Putamen (tissue), 1 donor: Measurements from ENCODE around the gene FAM174C.
"Not testable (repeated sequence)": the region's sequence is repeated elsewhere in the genome, so short reads cannot be mapped to it uniquely, and the experiment has no call there.

Experiments used
- DNase-seq: peaks from one replicate; pipeline ENCODE4 v3.0.0-alpha.2; 2016; ENCODE audit warnings: low spot score

Gene FAM174C

DNA sequence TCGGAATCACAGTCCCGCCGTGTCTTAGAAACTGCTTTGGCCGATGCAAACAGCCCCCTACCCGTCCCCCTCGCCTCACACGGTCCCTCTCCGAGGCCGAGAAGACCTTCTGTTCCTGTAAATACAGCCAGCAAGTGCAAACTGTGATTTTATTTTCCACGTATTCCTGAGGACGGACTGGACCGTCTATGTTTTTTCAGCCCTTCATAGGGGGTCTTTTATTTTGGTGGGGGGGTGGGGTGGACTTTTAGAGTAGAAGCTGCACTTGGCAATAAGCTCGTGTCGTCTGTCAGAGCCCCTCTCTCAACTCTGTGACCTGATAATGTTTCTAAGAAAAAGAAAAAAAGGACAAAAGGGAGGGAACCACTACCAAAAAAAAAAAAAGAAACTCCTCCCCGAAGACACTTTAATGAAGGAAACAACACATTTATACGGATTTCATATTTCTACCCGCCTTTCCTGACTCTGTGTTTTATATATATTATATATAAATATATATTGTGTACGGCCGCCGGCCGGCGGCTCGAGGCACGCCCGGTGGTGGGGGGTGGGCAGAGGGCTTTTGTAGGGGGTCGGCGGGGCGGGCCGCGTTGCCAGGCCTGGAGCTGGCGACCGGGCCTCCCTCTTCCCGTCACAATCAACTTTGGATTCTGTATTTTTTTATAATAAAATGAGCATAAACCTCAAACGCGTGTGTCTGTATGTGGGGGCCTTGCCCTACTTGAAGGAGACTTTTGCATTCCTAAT lies 25.6 kb downstream of the FAM174C start:
- DNase-seq: no peak

DNA sequence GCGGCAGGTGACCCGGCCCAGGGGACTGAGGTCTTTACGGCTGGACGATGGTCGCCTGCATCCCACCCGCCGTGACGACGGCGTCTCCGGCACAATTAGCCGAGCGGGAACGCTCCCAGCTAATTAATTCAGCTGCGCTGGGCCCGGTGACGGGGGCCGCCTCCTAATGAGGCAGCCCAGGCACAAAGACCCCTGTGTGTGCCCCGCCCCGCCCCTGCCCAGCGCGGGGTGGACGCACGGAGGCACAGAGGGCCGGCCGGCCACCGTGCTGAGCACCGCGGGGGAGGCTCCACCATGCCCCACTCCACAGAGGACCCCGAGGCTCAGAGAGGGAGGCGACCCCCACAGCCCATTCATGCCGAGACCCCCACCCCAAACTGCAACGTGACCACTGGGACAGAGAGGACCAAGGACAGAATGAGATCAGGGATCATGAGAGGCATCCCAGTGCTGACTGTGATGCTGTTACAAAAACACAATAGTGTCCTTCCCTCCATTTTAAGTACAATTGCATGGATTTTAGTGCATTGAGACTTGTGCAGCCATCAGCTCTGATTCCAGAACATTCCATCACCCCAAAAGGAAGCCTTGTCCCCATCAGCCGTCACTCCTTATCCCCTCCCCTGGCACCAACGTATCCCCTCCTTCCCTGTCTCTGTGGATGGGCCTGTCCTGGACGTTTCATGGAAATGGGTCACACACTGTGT lies 27.4 kb downstream of the FAM174C start:
- DNase-seq: peak; percentile 78

GRCh38 chr19:1304197-1304924 lies 29.0 kb downstream of the FAM174C start:
- DNase-seq: no peak

- not testable (repeated sequence) for DNase-seq
These were observed 30.0 kb downstream of the FAM174C start for GRCh38 chr19:1305354-1305753.

DNA sequence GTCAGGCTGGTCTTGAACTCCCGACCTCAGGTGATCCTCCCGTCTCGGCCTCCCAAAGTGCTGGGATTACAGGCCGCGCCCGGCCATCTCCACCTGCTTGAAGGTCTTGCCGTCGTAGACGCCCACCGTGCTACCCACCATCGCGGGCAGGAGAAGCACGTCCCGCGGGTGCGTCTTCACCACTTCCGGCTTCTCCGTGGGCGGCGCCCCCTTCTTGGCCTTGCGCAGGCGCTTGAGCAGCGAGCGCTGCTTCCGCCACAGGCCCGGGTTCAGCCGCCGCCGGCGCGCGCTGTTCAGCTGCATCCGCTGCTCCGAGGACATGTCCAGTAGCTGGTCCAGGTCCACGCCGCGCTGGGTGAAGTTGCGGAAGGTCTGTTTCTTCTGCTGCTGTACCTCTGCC lies 32.0 kb downstream of the FAM174C start:
- no peak for DNase-seq

- no peak for DNase-seq
These were observed 32.5 kb downstream of the FAM174C start for GRCh38 chr19:1307755-1308303.

DNA sequence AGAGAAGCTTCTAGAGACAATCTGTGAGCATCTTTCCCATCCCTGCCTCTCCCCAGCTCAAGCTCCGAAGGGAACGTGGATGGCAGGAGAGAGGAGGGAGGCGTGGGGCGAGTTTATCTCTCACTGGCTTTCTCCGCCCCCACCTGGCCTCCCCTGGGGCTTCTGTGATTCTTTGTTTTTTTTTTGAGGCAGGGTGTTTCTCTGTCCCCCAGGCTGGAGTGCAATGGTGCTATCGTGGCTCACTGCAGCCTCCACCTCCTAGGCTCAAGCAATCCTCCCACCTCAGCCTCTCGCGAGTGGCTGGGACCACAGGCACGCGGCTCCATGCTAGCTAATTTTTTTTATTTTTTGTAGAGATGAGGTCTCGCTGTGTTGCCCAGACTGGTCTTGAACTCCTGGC lies 33.4 kb downstream of the FAM174C start:
- no peak for DNase-seq

GRCh38 chr19:1309977-1310852 lies 34.9 kb downstream of the FAM174C start:
- no peak for DNase-seq

- no peak for DNase-seq
These were observed 35.5 kb downstream of the FAM174C start for GRCh38 chr19:1310853-1311180.

DNA sequence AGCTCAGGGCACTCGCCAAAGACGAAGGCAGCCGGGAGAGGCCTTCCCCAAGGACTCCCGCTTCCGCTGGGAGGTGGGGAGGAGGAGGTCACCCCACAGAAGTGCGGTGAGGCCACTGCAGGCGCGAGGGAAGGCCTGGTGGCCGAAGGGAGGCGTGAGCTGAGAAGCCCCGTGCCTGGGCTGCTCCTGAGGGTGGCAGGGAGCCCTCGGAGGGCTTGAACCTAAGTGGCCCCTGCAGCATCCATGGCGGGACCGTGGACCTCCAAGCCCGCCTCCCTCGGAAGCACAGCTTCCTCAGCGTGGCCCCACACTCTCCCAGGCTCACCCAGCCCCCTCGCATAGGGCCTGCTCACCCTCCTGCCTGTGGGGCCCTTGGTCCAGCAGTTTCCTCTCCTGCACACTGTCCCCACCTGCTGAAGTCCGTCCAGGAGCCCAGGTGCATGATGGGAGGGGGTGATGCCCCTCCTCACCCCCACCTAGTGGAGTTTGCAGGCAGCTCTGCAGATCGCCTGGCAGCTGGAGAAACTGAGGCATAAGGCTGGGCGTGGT lies 36.3 kb downstream of the FAM174C start:
- DNase-seq: no peak

- DNase-seq: no peak
These were observed 37.7 kb downstream of the FAM174C start for GRCh38 chr19:1312767-1313694.

- no peak for DNase-seq
These were observed 38.6 kb downstream of the FAM174C start for GRCh38 chr19:1313695-1314613.

GRCh38 chr19:1315470-1316166 lies 40.3 kb downstream of the FAM174C start:
- DNase-seq: peak; percentile 62

DNA sequence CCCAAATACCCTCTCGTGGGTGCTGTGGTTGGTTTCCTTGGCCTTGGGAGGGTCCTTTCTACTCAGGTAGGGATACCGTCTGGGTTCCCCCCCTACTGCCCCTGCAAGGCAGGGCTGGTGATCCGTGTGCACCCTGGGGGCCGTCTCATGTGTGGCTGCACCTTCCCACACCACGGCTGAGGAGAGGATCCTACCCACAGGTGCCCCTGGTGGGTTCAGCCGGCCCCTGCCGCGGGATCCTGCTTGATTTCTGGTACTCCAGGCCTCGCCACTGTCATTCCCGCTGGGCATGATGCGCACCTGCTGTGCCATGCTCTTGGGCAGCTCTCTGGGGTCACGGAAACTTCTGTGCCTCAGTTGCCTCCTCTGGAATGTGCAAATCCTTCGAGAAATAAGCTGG lies 41.1 kb downstream of the FAM174C start:
- DNase-seq: no peak

- DNase-seq: no peak
These were observed 42.1 kb downstream of the FAM174C start for GRCh38 chr19:1317274-1318003.

DNA sequence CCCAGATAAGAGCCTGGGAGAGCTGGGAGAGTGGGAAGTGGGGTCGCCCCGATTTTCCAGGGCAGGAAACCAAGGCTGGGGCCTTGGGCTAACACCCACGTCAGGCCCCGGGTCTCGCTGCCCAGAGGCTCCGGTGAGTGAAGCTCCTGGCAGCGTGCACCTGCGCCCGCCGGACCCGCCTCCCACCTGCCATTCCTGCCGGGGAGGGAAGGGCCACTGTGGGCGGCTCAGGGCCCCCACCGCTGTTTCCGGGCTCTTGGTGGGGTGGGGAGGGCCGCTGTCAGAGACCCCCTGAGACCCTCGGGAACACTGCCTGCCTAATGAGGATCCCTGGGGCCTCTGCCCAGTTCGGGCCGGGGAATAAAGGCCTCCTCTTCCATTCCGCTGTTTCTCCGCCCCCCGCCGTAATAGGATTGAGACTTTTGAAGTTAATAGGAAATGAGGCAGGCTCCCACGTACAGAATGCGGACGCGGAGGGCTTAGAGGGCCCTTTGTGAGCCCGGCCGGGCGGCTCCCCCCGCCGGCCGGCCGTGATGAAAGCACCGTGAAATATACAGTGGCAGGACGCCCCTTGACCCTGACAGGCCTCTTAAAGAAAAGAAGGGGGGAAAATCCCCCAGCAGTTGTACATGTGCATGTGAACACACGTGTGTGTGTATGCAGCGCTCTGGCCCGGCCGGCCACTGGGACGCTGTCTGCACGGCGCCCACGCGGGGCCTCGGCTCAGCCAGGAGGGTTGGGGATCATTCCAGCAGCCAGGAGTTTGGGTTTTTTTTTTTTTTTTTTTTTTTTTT lies 43.5 kb downstream of the FAM174C start:
- DNase-seq: no peak

DNA sequence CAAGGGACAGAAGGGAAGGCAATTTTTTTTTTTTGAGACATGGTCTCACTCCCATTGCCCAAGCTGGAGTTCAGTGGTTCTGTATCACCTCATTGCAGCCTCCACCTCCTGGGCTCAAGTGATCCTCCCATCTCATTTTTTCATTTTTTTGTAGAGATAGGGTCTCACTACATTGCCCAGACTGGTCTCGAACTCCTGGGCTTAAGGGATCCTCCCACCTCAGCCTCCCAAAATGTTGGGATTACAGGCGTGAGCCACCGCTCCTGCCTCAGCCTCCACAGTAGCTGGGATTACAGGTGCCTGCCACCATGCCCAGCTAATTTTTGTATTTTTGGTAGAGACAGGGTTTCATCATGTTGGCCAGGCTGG lies 44.9 kb downstream of the FAM174C start:
- DNase-seq: not testable (repeated sequence)
